Panc1 (cell line): ENCODE results near the gene NPAS4. TPM values are rescaled to one million over a fixed set of nuclear protein-coding genes. Genes with fewer than 3 reads are reported as not detected.

ENCODE experiments used
- ATAC-seq: fragments of 200-7000 bp; cut with Tn5 transposase; 2 replicates; pipeline ENCODE4 v1.9.1; 2020; ENCODE audit warnings: mild to moderate bottlenecking, moderate library complexity
- BruUV-seq: library from RNA; stranded (reverse); fragments of 400-500 nt; replicated peaks from 2 replicates; lab custom pipeline; 2021; lab: Mats Ljungman, UMichigan
- CTCF ChIA-PET: fragments of 300-600 bp; sonication (Branson Sonifier 250); formaldehyde crosslinking; loops from one replicate; lab custom pipeline; 2022; ENCODE audit warnings: antibody characterized with exemption; lab: Charles Lee
- POLR2A ChIA-PET: fragments of 300-600 bp; sonication (Branson Sonifier 250); formaldehyde crosslinking; loops from one replicate; lab custom pipeline; 2022; ENCODE audit warnings: antibody characterized with exemption; lab: Charles Lee
- DNase-seq: peaks from one replicate; pipeline ENCODE4 v3.0.0-alpha.2; 2010; ENCODE audit warnings: low read depth, low spot score
- H3K27ac ChIP-seq: 2 replicates; pipeline ENCODE4 v1.5.1; 2011; ENCODE audit warnings: mild to moderate bottlenecking, low read length, inconsistent platforms
- H3K27me3 ChIP-seq: fragments of 200-500 bp; sonication (Bioruptor generic); 2 replicates; pipeline ENCODE4 v1.6.0; 2014; ENCODE audit warnings: low read length, inconsistent platforms; ENCODE audit not compliant: control insufficient read depth, insufficient read depth
- H3K36me3 ChIP-seq: fragments of 200-500 bp; sonication (Bioruptor generic); 2 replicates; pipeline ENCODE4 v1.5.1; 2014; ENCODE audit warnings: inconsistent platforms, mild to moderate bottlenecking, low read length, moderate library complexity; ENCODE audit not compliant: control insufficient read depth, insufficient read depth
- H3K4me1 ChIP-seq: 2 replicates; pipeline ENCODE4 v1.5.1; 2011; ENCODE audit warnings: inconsistent platforms, mild to moderate bottlenecking, low read length, moderate library complexity; ENCODE audit not compliant: control insufficient read depth, insufficient read depth
- H3K4me3 ChIP-seq, 2 experiments: 2 replicates each; pipeline ENCODE4 v1.5.1; 2011 to 2012; ENCODE audit warnings: low read depth in 2 of 2, low read length in 2 of 2, mild to moderate bottlenecking in 2 of 2, inconsistent platforms in 1 of 2, moderate library complexity in 1 of 2
- H3K9me3 ChIP-seq: fragments of 200-500 bp; sonication (Bioruptor generic); 2 replicates; pipeline ENCODE4 v1.5.1; 2014; ENCODE audit warnings: low read depth, mild to moderate bottlenecking, inconsistent platforms, low read length, moderate library complexity; ENCODE audit not compliant: control insufficient read depth, insufficient read depth
- CTCF ChIP-seq: fragments of 450-650 bp; IDR thresholded peaks from 2 replicates; pipeline ENCODE4 v1.5.1; 2017; ENCODE audit warnings: mild to moderate bottlenecking
- POLR2AphosphoS5 ChIP-seq: IDR thresholded peaks from 2 replicates; pipeline ENCODE4 v1.6.1; 2012; ENCODE audit warnings: mild to moderate bottlenecking, low read depth, low read length, moderate library complexity
- REST ChIP-seq, 2 experiments: IDR thresholded peaks; 2 replicates each; pipeline ENCODE4 v1.6.1; 2011 to 2012; ENCODE audit warnings: low read depth in 2 of 2, control low read depth in 1 of 2, low read length in 1 of 2, mild to moderate bottlenecking in 1 of 2, moderate library complexity in 1 of 2; ENCODE audit not compliant: insufficient read depth in 1 of 2
- SIN3A ChIP-seq: IDR thresholded peaks from 2 replicates; pipeline ENCODE4 v1.6.1; 2012; ENCODE audit warnings: low read depth, mild to moderate bottlenecking, low read length, moderate library complexity, borderline replicate concordance; ENCODE audit not compliant: insufficient read depth
- TCF7L2 ChIP-seq: IDR thresholded peaks from 2 replicates; pipeline ENCODE4 v1.6.1; 2011; ENCODE audit warnings: mild to moderate bottlenecking, low read depth, low read length, inconsistent platforms
- in situ Hi-C: cut with HindIII; loops from 2 replicates; pipeline ENCODE4 v1.10.0; 2016; ENCODE audit warnings: low sequenced_read_pairs, low pct_unique_long_range_greater_than_20kb
- intact Hi-C: fragments of 100-400 bp; cut with micrococcal nuclease; formaldehyde crosslinking; loops from one replicate; pipeline ENCODE4 v1.10.0; 2022; ENCODE audit not compliant: unreplicated experiment
- total RNA-seq: library from RNA; stranded (reverse); gene quantifications from one replicate; pipeline ENCODE4 v1.2.1, GENCODE V29; 2021; ENCODE audit not compliant: unreplicated experiment

NPAS4 gene
- total RNA-seq, 1 experiment from 2014 or later = 0.08 TPM

- in situ Hi-C loops (no loop called here), intact Hi-C loops (no loop called here)
- H3K36me3 ChIP-seq = no peaks in the 10 kb centered on the region
- H3K27me3 ChIP-seq = peaks cover 22% of the 10 kb centered on the region
- no peaks in the 10 kb centered on the region for H3K9me3 ChIP-seq
- ChIA-PET POLR2A (interaction anchor here (0.6 kb wide), 1 partner anchor 46 kb away, joined by 3 read pairs; no protein-coding TSS in a partner anchor), CTCF (interaction anchor here (0.6 kb wide), 2 partner anchors 29 to 232 kb away, joined by 4 to 20 read pairs; no protein-coding TSS in a partner anchor)
- 0 out of 2 replicates have a peak, but pooled peaks cover 4% of the 10 kb centered on the region for H3K4me1 ChIP-seq
- TF ChIP-seq POLR2AphosphoS5 = no peak
- TF ChIP-seq REST (IDR thresholded peaks at IDR 0.05; ENCODE audit: insufficient read depth in 1 of 2, low read depth in 2 of 2, low read length in 1 of 2) = no peak
- no peak for TF ChIP-seq TCF7L2
- no peak for TF ChIP-seq CTCF
- TF ChIP-seq SIN3A = no peak
- no peak overlapping the region for H3K4me3 ChIP-seq
- BruUV-seq = no TSS peak
- ATAC-seq (no peak), DNase-seq (no peak)
- no peak overlapping the region for H3K27ac ChIP-seq
Measured at GRCh38 chr11:66415423-66415822, 5.4 kb upstream of the NPAS4 start.

- intact Hi-C loops = no loop called here
- peaks cover 22% of the 10 kb centered on the region for H3K27me3 ChIP-seq
- no peaks in the 10 kb centered on the region for H3K36me3 ChIP-seq
- H3K9me3 ChIP-seq = no peaks in the 10 kb centered on the region
- in situ Hi-C loops = no loop called here
- H3K4me1 ChIP-seq = 0 out of 2 replicates have a peak, but pooled peaks cover 4% of the 10 kb centered on the region
- BruUV-seq = no TSS peak
- DNase-seq (no peak), ATAC-seq (no peak)
- no peak overlapping the region for H3K4me3 ChIP-seq
- CTCF ChIA-PET = no interaction called here
- no peak overlapping the region for H3K27ac ChIP-seq
- POLR2A ChIA-PET = no interaction called here
- no peak for TF ChIP-seq CTCF
- TF ChIP-seq REST (IDR thresholded peaks at IDR 0.05; ENCODE audit: insufficient read depth in 1 of 2, low read depth in 2 of 2, low read length in 1 of 2) = 0 out of 4 replicates have a peak, but pooled peaks of 1 of the 2 experiments have one; percentile 37
Measured at GRCh38 chr11:66417000-66417399, 3.8 kb upstream of the NPAS4 start.
